Measurements from ENCODE around the gene MAP2K1. TPM values are rescaled to one million over a fixed set of nuclear protein-coding genes. Genes with fewer than 3 reads are reported as not detected.

Gene MAP2K1
- total and polyA plus RNA-seq, 2 of the 4 experiments (the other 2 are of a cell fraction): 34.7 to 37.8 TPM

DNA sequence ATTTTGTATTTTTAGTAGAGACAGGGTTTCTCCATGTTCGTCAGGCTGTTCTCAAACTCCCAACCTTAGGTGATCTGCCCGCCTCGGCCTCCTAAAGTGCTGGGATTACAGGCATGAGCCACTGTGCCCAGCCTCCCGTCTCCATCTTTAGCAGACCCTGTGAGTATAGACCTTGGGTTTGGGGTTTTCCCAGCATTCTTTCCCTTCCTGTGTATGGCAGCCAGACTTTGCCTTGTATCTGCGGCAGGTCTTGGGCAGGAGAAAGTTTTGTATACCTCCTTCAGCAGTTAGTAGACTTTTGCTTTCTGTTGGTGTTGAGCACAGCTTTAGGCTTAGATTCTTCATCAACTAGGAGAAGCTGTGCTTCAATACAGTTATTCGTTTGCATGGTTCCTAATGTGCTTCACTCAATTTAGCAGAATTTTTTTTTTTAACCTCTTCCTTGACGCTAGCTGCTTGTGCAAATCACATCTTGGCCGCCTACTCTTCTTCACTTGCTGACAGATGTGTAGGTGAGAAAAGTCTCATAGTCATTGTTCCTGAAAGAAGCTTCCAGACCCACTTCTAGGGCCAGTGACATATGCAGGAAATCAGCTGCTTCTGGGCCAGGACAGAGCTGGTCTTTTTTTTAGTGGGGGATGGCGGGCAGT, 38.4 kb downstream of the MAP2K1 start:
- POLR2A ChIA-PET (ENCODE audit: unreplicated experiment): no interaction called here
- peaks cover 43 to 68% of the 10 kb centered on the region in 2 experiments for H3K79me1 ChIP-seq (ENCODE audit: low read depth in 1 of 2, low read length in 2 of 2)

More for the DNA sequence above, 38.4 kb downstream of the MAP2K1 start:
- Histone ChIP-seq H3K36me3 (ENCODE audit: control insufficient read depth, insufficient read depth, low read length) (no peaks in the 10 kb centered on the region), H3K9ac (ENCODE audit: low read depth, low read length) (no peak overlapping the region), H3K27ac (ENCODE audit: insufficient read depth, low read length) (no peak overlapping the region), H3K23ac (ENCODE audit: low read depth, low read length) (no peak overlapping the region), H4K20me1 (ENCODE audit: insufficient read depth, low read length) (peaks cover 46% of the 10 kb centered on the region), H2BK15ac (ENCODE audit: low read depth, low read length) (no peak overlapping the region), H3K14ac (replicated peaks; ENCODE audit: low read depth, low read length) (no peak overlapping the region), H3K4ac (ENCODE audit: low read depth, low read length) (no peak overlapping the region), H3K9me3 (ENCODE audit: control insufficient read depth, insufficient read depth, low read length) (no peaks in the 10 kb centered on the region), H3K56ac (ENCODE audit: extremely low read depth, insufficient read depth, low read length) (no peak overlapping the region), H2AK5ac (ENCODE audit: low read depth, low read length) (no peak overlapping the region), H3K4me2 (ENCODE audit: low read depth, low read length) (no peak overlapping the region), H4K8ac (ENCODE audit: low read depth in 2 of 2, low read length in 2 of 2) (no peak overlapping the region), H3K4me3 (ENCODE audit: insufficient read depth, low read depth, low read length) (no peak overlapping the region), H3K27me3 (ENCODE audit: control insufficient read depth, insufficient read depth, low read length) (no peaks in the 10 kb centered on the region), H2AK9ac (replicated peaks; ENCODE audit: low read depth, low read length, poor library complexity) (no peak overlapping the region), H2BK20ac (ENCODE audit: low read depth, low read length) (no peak overlapping the region), H2BK5ac (ENCODE audit: low read depth, low read length, poor library complexity, severe bottlenecking) (no peak overlapping the region), H3K4me1 (ENCODE audit: control insufficient read depth, insufficient read depth, low read length) (no peaks in the 10 kb centered on the region), H3K18ac (ENCODE audit: low read depth, low read length) (no peak overlapping the region), H3K9me1 (ENCODE audit: insufficient read depth, low read length) (peaks cover 6% of the 10 kb centered on the region; the same call in 1 of the 2 replicates), H2BK120ac (ENCODE audit: low read depth, low read length) (no peak overlapping the region), H4K91ac (ENCODE audit: insufficient read depth, low read depth, low read length) (no peak overlapping the region), H2AFZ (replicated peaks; ENCODE audit: low read length, poor library complexity) (no peak overlapping the region), H4K5ac (ENCODE audit: low read depth, low read length) (no peak overlapping the region)
- DNase-seq (no peak), ATAC-seq (ENCODE audit: low read depth) (no peak)
- CTCF ChIA-PET: no interaction called here
- dilution Hi-C loops (cut with HindIII; ENCODE audit: low sequenced_read_pairs, unreplicated experiment) (loop anchor here (25.0 kb wide), 1 partner anchor 113 kb away; no protein-coding TSS in a partner anchor), in situ Hi-C loops (cut with MboI; ENCODE audit: low sequenced_read_pairs) (no loop called here), intact Hi-C loops (cut with micrococcal nuclease) (no loop called here)
- TF ChIP-seq POLR2A (IDR thresholded peaks at IDR 0.05; ENCODE audit: low read depth, low read length) (no peak), MXI1 (IDR thresholded peaks at IDR 0.05; ENCODE audit: borderline replicate concordance, low read depth, low read length) (no peak), CEBPB (IDR thresholded peaks at IDR 0.05; ENCODE audit: low read depth, low read length) (no peak), CHD1 (IDR thresholded peaks at IDR 0.05; ENCODE audit: low read depth, low read length) (no peak), RCOR1 (IDR thresholded peaks at IDR 0.05; ENCODE audit: insufficient replicate concordance, low read length) (no peak), MAFK (IDR thresholded peaks at IDR 0.05; ENCODE audit: low read depth, low read length) (no peak), FOS (IDR thresholded peaks at IDR 0.05; ENCODE audit: low read depth, low read length) (no peak), SMC3 (IDR thresholded peaks at IDR 0.05; ENCODE audit: low read depth, low read length) (no peak), RFX5 (IDR thresholded peaks at IDR 0.05; ENCODE audit: low read depth, low read length) (no peak)
- TF ChIP-seq, protein P1, sequence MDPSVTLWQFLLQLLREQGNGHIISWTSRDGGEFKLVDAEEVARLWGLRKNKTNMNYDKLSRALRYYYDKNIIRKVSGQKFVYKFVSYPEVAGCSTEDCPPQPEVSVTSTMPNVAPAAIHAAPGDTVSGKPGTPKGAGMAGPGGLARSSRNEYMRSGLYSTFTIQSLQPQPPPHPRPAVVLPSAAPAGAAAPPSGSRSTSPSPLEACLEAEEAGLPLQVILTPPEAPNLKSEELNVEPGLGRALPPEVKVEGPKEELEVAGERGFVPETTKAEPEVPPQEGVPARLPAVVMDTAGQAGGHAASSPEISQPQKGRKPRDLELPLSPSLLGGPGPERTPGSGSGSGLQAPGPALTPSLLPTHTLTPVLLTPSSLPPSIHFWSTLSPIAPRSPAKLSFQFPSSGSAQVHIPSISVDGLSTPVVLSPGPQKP (IDR thresholded peaks at IDR 0.05; ENCODE audit: borderline replicate concordance, low read depth, low read length): no peak
- BruUV-seq (replicated peaks): no TSS peak
- WGBS, 2 experiments (ENCODE audit: extremely low coverage in 2 of 2, insufficient read length in 1 of 2): no CpG with 5 or more reads among the region's 9 CpGs

Data from IMR-90 (cell line).